ENCODE measurements around the gene RPS18.

DNA sequence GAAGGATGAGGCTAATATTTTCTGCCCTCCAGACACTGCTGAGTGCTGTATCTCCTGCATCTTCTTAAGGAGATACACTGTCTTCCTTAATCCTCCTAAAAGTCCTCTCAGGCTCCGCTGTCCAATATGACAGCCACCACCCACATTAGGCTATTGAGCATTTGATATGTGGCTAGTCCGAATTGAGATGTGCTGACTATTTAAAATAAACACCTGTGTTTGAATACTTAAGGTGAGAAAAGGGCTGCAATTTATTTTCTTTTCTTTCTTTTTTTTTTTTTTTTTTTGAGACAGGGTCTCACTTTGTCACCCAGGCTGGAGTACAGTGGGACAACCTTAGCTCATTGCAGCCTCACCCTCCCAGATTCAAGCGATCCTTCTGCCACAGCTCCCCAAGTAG, 30.0 kb downstream of the RPS18 start:
- TF ChIP-seq, protein P1, sequence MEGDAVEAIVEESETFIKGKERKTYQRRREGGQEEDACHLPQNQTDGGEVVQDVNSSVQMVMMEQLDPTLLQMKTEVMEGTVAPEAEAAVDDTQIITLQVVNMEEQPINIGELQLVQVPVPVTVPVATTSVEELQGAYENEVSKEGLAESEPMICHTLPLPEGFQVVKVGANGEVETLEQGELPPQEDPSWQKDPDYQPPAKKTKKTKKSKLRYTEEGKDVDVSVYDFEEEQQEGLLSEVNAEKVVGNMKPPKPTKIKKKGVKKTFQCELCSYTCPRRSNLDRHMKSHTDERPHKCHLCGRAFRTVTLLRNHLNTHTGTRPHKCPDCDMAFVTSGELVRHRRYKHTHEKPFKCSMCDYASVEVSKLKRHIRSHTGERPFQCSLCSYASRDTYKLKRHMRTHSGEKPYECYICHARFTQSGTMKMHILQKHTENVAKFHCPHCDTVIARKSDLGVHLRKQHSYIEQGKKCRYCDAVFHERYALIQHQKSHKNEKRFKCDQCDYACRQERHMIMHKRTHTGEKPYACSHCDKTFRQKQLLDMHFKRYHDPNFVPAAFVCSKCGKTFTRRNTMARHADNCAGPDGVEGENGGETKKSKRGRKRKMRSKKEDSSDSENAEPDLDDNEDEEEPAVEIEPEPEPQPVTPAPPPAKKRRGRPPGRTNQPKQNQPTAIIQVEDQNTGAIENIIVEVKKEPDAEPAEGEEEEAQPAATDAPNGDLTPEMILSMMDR (IDR thresholded peaks at IDR 0.05; ENCODE audit: insufficient read depth, low read depth, low read length): no peak
- TF ChIP-seq EZH2 (IDR thresholded peaks at IDR 0.05; ENCODE audit: insufficient read depth, low read length): no peak
